Neutrophil (primary cell): ENCODE measurements around the gene RABEPK.

Experiments used
- H3K27ac ChIP-seq: fragments of 200-600 bp; sonication (generic); 2 replicates; pipeline ENCODE4 v1.5.1; 2016; ENCODE audit warnings: mild to moderate bottlenecking, moderate library complexity
- H3K27me3 ChIP-seq: fragments of 200-600 bp; sonication (generic); 2 replicates; pipeline ENCODE4 v1.6.0; 2016; ENCODE audit warnings: mild to moderate bottlenecking
- H3K36me3 ChIP-seq: fragments of 200-600 bp; sonication (generic); 2 replicates; pipeline ENCODE4 v1.5.1; 2017
- H3K4me1 ChIP-seq, 2 experiments: fragments of 200-600 bp in 1 of 2; sonication (generic) in 1 of 2; 1 replicate in 1 of 2; 2 replicates in 1 of 2; pipeline versions ENCODE4 v1.5.1 to v1.6.1; 2013 to 2016; ENCODE audit warnings: low read depth in 1 of 2, low read length in 1 of 2, mild to moderate bottlenecking in 1 of 2, moderate library complexity in 1 of 2; ENCODE audit not compliant: control insufficient read depth in 1 of 2, insufficient read depth in 1 of 2
- H3K4me3 ChIP-seq, 2 experiments: fragments of 200-600 bp in 1 of 2; sonication (generic) in 1 of 2; 1 replicate in 1 of 2; 2 replicates in 1 of 2; pipeline ENCODE4 v1.5.1; 2013 to 2016; ENCODE audit warnings: low read depth in 1 of 2, low read length in 1 of 2, mild to moderate bottlenecking in 1 of 2, moderate library complexity in 1 of 2
- H3K9me3 ChIP-seq: fragments of 200-600 bp; sonication (generic); 2 replicates; pipeline ENCODE4 v1.5.1; 2016
- TF ChIP-seq, protein P1 (sequence below): fragments of 200-600 bp; sonication (generic); IDR thresholded peaks from 2 replicates; pipeline ENCODE4 v1.5.1; 2016; ENCODE audit warnings: antibody characterized with exemption

The RABEPK gene, protein sequence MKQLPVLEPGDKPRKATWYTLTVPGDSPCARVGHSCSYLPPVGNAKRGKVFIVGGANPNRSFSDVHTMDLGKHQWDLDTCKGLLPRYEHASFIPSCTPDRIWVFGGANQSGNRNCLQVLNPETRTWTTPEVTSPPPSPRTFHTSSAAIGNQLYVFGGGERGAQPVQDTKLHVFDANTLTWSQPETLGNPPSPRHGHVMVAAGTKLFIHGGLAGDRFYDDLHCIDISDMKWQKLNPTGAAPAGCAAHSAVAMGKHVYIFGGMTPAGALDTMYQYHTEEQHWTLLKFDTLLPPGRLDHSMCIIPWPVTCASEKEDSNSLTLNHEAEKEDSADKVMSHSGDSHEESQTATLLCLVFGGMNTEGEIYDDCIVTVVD

DNA sequence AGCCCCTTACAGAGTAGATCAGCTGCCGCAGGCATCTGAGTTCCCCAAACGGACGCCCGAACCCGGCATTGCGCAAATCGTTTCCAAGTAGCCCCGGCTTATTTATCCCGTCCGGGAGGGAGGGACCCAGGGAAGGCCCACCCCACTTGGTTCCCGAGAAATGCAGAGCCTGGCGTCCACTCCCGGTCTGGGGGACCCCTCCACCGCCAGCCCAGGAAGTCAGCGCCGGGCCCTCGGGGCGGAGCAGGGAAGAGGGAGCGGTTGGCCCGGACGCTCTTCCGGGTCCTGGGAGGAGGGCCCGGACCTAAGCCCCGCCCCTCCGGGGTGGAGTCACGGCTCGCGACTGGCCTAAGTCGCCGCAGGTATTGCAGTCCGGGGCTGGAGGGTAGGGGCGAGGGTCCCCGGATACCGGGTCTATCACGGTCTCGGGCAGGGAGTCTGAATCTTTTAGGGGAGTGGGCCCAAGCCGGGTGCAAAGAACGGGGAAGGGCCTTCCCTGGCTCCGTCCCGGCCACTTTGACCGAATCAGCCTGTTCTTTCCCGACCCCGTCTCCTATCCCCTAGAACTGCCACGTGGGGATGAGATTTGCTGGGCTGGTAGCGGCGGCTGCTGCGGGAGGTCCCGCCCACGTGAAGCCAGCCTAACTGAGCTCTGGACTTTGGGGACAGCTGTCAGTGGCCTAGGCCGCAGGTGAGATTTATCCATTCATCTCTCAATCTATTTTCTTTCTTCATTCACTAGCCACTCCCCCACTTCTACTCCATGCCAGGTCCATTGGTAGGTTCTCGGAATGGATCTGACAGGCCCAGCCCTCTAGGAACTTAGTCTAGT is at the start of gene RABEPK:
Gene RABEPK (plus strand): TSS at position 327 of the 832 bp plus-strand sequence. CDS start 2,472 bp downstream, outside the sequence.
- Histone ChIP-seq H3K27me3 (no peaks in the 10 kb centered on the region), H3K4me3 (peak within 1 kb of the TSS; percentile 73 to 96), H3K4me1 (peaks cover 16 to 28% of the 10 kb centered on the region in 2 experiments), H3K27ac (peak within 1 kb of the TSS; percentile 100), H3K36me3 (peaks cover 13% of the 10 kb centered on the region), H3K9me3 (no peaks in the 10 kb centered on the region)
- TF ChIP-seq, protein P1, sequence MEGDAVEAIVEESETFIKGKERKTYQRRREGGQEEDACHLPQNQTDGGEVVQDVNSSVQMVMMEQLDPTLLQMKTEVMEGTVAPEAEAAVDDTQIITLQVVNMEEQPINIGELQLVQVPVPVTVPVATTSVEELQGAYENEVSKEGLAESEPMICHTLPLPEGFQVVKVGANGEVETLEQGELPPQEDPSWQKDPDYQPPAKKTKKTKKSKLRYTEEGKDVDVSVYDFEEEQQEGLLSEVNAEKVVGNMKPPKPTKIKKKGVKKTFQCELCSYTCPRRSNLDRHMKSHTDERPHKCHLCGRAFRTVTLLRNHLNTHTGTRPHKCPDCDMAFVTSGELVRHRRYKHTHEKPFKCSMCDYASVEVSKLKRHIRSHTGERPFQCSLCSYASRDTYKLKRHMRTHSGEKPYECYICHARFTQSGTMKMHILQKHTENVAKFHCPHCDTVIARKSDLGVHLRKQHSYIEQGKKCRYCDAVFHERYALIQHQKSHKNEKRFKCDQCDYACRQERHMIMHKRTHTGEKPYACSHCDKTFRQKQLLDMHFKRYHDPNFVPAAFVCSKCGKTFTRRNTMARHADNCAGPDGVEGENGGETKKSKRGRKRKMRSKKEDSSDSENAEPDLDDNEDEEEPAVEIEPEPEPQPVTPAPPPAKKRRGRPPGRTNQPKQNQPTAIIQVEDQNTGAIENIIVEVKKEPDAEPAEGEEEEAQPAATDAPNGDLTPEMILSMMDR: peak; percentile 29

DNA sequence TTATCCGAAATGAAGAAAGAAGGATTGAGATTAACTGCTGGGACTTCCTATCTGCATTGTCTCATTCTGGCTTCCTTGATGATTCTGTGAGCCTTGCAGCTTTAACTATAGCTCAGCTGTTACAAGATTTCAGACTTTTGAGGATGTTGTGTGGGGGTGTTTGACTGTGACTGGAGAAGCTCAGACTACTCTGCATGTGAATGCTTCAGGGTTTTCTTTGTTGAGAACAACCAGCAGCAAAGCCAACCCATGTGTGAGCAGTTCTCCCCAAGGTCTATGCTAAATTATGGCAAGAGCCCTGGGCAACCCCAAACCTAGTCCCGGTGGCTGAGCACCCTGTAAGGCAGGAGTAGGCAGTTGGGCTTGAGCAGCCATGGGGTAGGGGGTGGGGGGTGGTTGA is 48.6 kb upstream of the RABEPK start:
- TF ChIP-seq, protein P1: no peak

DNA sequence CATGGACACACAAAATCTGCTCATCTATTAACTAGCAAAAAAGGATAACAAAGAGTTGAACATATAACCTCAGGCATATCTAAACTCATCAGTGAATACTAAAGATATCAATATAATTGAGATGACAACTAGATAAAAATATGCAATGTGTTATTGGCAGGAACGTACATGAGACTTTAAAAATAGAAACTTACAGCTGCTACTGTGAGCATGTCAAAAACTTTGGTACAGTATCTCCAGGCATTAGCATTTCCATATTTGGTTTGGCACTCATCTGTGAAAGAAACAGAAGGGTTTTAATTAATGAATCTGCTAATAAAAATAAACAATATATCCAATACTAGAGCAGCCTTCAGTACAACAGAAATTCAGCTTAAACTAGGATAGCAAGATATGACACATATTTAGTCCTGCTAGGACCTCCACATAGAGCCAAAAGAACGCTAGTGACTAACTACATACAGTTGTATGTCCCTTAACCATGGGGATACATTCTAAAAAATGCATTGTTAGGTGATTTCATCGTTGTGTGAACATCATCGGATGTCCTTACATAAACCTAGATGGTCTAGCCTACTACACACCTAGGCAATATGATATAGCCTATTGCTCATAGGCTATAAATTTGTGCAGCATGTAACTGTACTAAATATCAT is 46.5 kb upstream of the RABEPK start:
- H3K36me3 ChIP-seq: peaks cover 88% of the 10 kb centered on the region

More for the DNA sequence above, 48.6 kb upstream of the RABEPK start:
- Histone ChIP-seq H3K9me3 (no peaks in the 10 kb centered on the region), H3K36me3 (peaks cover 73% of the 10 kb centered on the region), H3K4me3 (no peak overlapping the region), H3K27me3 (no peaks in the 10 kb centered on the region), H3K4me1 (no peaks in the 10 kb centered on the region), H3K27ac (no peak overlapping the region)

DNA sequence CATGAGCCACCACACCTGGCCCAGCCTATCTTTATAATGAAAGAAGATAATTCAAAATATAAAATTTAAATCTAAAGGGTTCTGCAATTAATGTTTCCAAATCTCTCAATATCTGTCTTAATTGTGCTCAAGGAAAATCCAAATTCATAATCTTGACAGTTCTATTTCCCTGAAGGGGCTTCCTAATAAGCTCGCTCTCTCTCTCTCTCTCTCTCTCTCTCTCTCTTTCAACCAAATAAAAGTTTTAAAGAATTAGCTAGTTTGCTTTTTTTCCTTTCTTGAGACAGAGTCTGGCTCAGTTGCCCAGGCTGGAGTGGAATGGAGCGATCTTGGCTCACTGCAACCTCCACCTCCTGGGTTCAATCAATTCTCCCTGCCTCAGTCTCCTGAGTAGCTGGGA is 43.8 kb upstream of the RABEPK start:
- Histone ChIP-seq H3K4me1 (peaks cover 3 to 6% of the 10 kb centered on the region in 2 experiments), H3K27me3 (no peaks in the 10 kb centered on the region), H3K36me3 (peaks cover 62% of the 10 kb centered on the region), H3K27ac (no peak overlapping the region), H3K4me3 (no peak overlapping the region), H3K9me3 (no peaks in the 10 kb centered on the region)
- TF ChIP-seq, protein P1: no peak

More for the DNA sequence above, 46.5 kb upstream of the RABEPK start:
- no peaks in the 10 kb centered on the region for H3K27me3 ChIP-seq
- H3K4me3 ChIP-seq: no peak overlapping the region
- TF ChIP-seq, protein P1: no peak
- H3K4me1 ChIP-seq: no peaks in the 10 kb centered on the region
- H3K27ac ChIP-seq: no peak overlapping the region
- H3K9me3 ChIP-seq: no peaks in the 10 kb centered on the region

DNA sequence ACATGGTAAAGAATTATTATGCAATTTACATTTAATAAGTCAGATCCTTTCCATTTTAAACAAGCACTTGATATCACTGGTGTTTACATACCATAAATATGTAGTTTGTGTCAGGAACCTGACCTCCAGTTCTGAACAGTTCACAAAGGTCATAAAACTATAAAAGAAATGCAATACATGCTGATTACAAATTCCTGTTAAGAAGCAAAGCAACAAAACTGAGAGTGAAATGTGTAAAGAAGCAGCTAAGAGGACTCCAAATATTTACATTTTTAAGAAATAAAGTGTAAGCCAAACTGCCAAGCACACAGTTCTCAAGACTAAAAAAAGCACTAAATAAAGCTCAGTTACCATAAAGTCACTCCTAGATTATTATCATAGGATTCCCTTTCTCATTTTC is 39.6 kb upstream of the RABEPK start:
- TF ChIP-seq, protein P1: no peak
- Histone ChIP-seq H3K27me3 (no peaks in the 10 kb centered on the region), H3K9me3 (no peaks in the 10 kb centered on the region), H3K4me1 (peaks cover 4 to 12% of the 10 kb centered on the region in 2 experiments), H3K36me3 (peaks cover 23% of the 10 kb centered on the region), H3K27ac (peak overlapping the region; percentile 23), H3K4me3 (no peak overlapping the region)
